ENCODE data around the gene ANTXR1.

ANTXR1 gene

DNA sequence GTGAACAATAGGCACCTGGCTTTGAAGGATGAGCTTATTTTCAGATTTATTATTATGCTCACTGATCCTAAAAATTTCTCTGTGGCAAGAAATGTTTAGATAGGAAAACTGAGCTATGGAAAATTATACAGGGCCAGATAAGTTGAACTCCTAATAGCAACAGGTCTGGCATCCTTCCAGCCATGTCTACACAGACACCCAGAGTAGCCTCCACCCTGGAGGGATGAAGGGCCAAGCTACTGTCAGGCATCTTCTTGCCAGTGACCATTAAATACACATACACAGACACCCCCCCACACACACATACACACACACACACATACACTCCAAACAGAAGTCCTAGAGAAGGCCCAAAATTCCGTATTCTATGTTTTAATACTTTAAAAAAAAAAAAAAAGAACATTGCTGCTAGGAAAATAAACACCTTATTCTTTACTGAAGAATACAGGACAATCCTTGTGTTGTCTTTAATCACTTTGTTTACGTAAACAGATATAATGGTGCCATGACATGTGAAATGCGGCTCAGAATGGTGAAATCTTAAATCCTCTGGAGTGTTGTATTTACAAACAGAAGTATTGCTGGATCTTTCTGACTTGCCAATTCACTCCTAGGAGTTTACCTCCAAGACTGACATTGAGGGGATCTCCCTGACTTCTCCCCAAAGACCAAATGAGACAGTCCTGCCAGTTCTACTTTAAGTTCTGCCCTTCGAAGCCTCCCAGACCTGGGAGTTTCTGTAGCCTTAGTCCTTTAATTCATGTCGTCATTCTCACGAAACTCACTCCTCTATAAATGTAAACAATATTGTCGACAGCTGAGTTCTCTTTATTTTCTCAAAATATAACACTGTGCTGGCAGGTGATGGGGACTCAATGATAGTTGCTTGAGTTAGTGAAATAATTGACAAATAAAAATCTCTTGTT is 163.1 kb downstream of the ANTXR1 start:
- TF ChIP-seq EZH2phosphoT487 (IDR thresholded peaks at IDR 0.05; ENCODE audit: borderline replicate concordance) (no peak), CTCF (conservative IDR thresholded peaks at IDR 0.05; ENCODE audit: low read length) (no peak)
- H3K27me3 ChIP-seq (ENCODE audit: insufficient read depth, low read length, poor library complexity, severe bottlenecking), result no peaks in the 10 kb centered on the region
- no peaks in the 10 kb centered on the region for H3F3A ChIP-seq (ENCODE audit: low read depth)
- no peak overlapping the region for H3K4me3 ChIP-seq (ENCODE audit: low read length, poor library complexity, severe bottlenecking)
- no peaks in the 10 kb centered on the region for H3K79me2 ChIP-seq (ENCODE audit: insufficient read depth, low read length)
- H3K9me3 ChIP-seq (ENCODE audit: insufficient read depth, low read depth, low read length), result no peaks in the 10 kb centered on the region
- H3K9me2 ChIP-seq (replicated peaks; ENCODE audit: low read depth, low read length), result no peaks in the 10 kb centered on the region
- no peaks in the 10 kb centered on the region for H4K20me1 ChIP-seq (ENCODE audit: insufficient read depth, low read length, poor library complexity, severe bottlenecking)
- H3K4me2 ChIP-seq (ENCODE audit: low read depth, low read length, poor library complexity, severe bottlenecking), result no peak overlapping the region
- no peak overlapping the region for H3K9ac ChIP-seq (ENCODE audit: low read depth, low read length, poor library complexity, severe bottlenecking)
- H3K4me1 ChIP-seq (ENCODE audit: insufficient read depth, low read length, poor library complexity, severe bottlenecking), result no peaks in the 10 kb centered on the region
- H3K36me3 ChIP-seq (ENCODE audit: insufficient read depth, low read length), result no peaks in the 10 kb centered on the region
- no peak overlapping the region for H2AFZ ChIP-seq (ENCODE audit: low read length)

DNA sequence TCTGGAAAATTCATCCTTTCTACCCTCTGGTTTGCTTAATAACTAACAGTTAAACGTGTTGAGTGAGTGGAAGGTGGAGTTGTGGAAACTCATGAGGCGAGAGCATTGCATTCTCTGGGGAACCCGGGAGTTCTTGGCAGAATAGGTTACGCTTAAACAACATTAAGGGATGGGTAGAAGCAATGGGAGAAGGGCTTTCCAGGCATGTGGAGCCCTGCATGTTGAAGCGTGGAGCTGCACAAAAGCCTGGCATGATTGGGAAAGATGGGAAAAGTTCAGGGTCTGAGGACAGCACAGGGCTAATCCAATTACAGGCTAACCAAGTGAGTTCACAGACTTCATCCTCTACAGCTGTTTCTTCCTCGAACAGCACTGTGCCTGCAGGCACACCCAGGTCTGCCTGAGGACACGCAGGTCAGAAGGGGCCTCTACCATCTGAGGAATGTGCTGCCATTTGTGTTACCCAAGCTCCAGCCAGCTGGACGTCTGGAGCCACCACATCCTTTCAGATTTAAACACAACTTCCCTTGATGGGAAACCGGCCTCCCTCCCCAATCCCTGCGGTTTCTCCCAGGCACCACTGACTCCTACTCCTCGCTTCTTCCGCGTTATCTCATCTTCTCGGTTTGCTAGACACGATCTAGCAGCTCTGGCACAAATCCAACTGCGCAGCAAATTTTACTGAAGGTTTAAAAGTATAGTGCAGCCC is 164.2 kb downstream of the ANTXR1 start:
- Histone ChIP-seq H3F3A (ENCODE audit: low read depth) (no peaks in the 10 kb centered on the region), H3K9me2 (replicated peaks; ENCODE audit: low read depth, low read length) (no peaks in the 10 kb centered on the region), H2AFZ (ENCODE audit: low read length) (no peak overlapping the region), H3K4me3 (ENCODE audit: low read length, poor library complexity, severe bottlenecking) (no peak overlapping the region), H3K27me3 (ENCODE audit: insufficient read depth, low read length, poor library complexity, severe bottlenecking) (no peaks in the 10 kb centered on the region), H3K9me3 (ENCODE audit: insufficient read depth, low read depth, low read length) (no peaks in the 10 kb centered on the region), H3K4me2 (ENCODE audit: low read depth, low read length, poor library complexity, severe bottlenecking) (no peak overlapping the region), H4K20me1 (ENCODE audit: insufficient read depth, low read length, poor library complexity, severe bottlenecking) (no peaks in the 10 kb centered on the region), H3K79me2 (ENCODE audit: insufficient read depth, low read length) (no peaks in the 10 kb centered on the region), H3K9ac (ENCODE audit: low read depth, low read length, poor library complexity, severe bottlenecking) (no peak overlapping the region), H3K36me3 (ENCODE audit: insufficient read depth, low read length) (peaks cover under 1% of the 10 kb centered on the region; the same call in 1 of the 2 replicates), H3K4me1 (ENCODE audit: insufficient read depth, low read length, poor library complexity, severe bottlenecking) (no peaks in the 10 kb centered on the region)
- TF ChIP-seq CTCF (conservative IDR thresholded peaks at IDR 0.05; ENCODE audit: low read length) (no peak), EZH2phosphoT487 (IDR thresholded peaks at IDR 0.05; ENCODE audit: borderline replicate concordance) (no peak)

GRCh38 chr2:69177785-69178636 is 165.0 kb downstream of the ANTXR1 start:
- H4K20me1 ChIP-seq (ENCODE audit: insufficient read depth, low read length, poor library complexity, severe bottlenecking), result no peaks in the 10 kb centered on the region
- H3K79me2 ChIP-seq (ENCODE audit: insufficient read depth, low read length), result no peaks in the 10 kb centered on the region
- no peak for TF ChIP-seq EZH2phosphoT487 (IDR thresholded peaks at IDR 0.05; ENCODE audit: borderline replicate concordance)
- no peak for TF ChIP-seq CTCF (conservative IDR thresholded peaks at IDR 0.05; ENCODE audit: low read length)
- H3F3A ChIP-seq (ENCODE audit: low read depth), result no peaks in the 10 kb centered on the region
- no peak overlapping the region for H3K4me2 ChIP-seq (ENCODE audit: low read depth, low read length, poor library complexity, severe bottlenecking)
- H3K4me1 ChIP-seq (ENCODE audit: insufficient read depth, low read length, poor library complexity, severe bottlenecking), result no peaks in the 10 kb centered on the region
- H3K9ac ChIP-seq (ENCODE audit: low read depth, low read length, poor library complexity, severe bottlenecking), result no peak overlapping the region
- H3K36me3 ChIP-seq (ENCODE audit: insufficient read depth, low read length), result peaks cover 8% of the 10 kb centered on the region; the same call in 1 of the 2 replicates
- H3K4me3 ChIP-seq (ENCODE audit: low read length, poor library complexity, severe bottlenecking), result no peak overlapping the region
- H3K9me3 ChIP-seq (ENCODE audit: insufficient read depth, low read depth, low read length), result no peaks in the 10 kb centered on the region
- no peak overlapping the region for H2AFZ ChIP-seq (ENCODE audit: low read length)
- H3K27me3 ChIP-seq (ENCODE audit: insufficient read depth, low read length, poor library complexity, severe bottlenecking), result no peaks in the 10 kb centered on the region
- H3K9me2 ChIP-seq (replicated peaks; ENCODE audit: low read depth, low read length), result no peaks in the 10 kb centered on the region
